ENCODE measurements around the gene CYP21A2. TPM values are rescaled to one million over a fixed set of nuclear protein-coding genes. Genes with fewer than 3 reads are reported as not detected.
A peak's percentile ranks its signal among the peaks of the same experiment; 100 is the strongest.
"Not testable (repeated sequence)": the region's sequence is repeated elsewhere in the genome, so short reads cannot be mapped to it uniquely, and the experiment has no call there.

CYP21A2 gene
- total and polyA plus RNA-seq, 2 experiments from 2014 or later, result 0.62 to 1.0 TPM

DNA sequence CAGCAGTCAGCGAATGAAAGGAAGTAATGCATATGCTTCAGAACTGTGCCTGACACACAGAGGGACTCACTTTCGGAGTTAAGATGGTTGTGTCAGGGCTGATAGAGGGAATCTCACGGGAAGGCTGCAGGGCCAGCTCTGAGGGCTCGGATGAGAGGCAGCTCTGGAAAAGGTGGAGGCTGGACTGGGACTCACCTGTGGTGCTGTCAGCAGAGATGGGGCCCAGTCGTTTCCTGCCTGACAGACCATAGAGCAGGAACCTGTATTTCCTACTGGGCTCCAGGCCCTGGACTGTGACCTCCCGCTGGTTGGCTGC is 9.3 kb downstream of the CYP21A2 start:
- Histone ChIP-seq H3K9me3 (ENCODE audit: low read depth) (no peaks in the 10 kb centered on the region), H3K27ac (no peak overlapping the region), H3K4me3 (no peak overlapping the region), H3K4me1 (ENCODE audit: low read depth) (no peaks in the 10 kb centered on the region), H3K36me3 (no peaks in the 10 kb centered on the region), H3K27me3 (no peaks in the 10 kb centered on the region)
- no peak for DNase-seq (ENCODE audit: low read depth in 1 of 2, low spot score in 1 of 2)
- TF ChIP-seq, protein P1, sequence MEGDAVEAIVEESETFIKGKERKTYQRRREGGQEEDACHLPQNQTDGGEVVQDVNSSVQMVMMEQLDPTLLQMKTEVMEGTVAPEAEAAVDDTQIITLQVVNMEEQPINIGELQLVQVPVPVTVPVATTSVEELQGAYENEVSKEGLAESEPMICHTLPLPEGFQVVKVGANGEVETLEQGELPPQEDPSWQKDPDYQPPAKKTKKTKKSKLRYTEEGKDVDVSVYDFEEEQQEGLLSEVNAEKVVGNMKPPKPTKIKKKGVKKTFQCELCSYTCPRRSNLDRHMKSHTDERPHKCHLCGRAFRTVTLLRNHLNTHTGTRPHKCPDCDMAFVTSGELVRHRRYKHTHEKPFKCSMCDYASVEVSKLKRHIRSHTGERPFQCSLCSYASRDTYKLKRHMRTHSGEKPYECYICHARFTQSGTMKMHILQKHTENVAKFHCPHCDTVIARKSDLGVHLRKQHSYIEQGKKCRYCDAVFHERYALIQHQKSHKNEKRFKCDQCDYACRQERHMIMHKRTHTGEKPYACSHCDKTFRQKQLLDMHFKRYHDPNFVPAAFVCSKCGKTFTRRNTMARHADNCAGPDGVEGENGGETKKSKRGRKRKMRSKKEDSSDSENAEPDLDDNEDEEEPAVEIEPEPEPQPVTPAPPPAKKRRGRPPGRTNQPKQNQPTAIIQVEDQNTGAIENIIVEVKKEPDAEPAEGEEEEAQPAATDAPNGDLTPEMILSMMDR (IDR thresholded peaks at IDR 0.05; ENCODE audit: low read depth, low read length), result no peak

DNA sequence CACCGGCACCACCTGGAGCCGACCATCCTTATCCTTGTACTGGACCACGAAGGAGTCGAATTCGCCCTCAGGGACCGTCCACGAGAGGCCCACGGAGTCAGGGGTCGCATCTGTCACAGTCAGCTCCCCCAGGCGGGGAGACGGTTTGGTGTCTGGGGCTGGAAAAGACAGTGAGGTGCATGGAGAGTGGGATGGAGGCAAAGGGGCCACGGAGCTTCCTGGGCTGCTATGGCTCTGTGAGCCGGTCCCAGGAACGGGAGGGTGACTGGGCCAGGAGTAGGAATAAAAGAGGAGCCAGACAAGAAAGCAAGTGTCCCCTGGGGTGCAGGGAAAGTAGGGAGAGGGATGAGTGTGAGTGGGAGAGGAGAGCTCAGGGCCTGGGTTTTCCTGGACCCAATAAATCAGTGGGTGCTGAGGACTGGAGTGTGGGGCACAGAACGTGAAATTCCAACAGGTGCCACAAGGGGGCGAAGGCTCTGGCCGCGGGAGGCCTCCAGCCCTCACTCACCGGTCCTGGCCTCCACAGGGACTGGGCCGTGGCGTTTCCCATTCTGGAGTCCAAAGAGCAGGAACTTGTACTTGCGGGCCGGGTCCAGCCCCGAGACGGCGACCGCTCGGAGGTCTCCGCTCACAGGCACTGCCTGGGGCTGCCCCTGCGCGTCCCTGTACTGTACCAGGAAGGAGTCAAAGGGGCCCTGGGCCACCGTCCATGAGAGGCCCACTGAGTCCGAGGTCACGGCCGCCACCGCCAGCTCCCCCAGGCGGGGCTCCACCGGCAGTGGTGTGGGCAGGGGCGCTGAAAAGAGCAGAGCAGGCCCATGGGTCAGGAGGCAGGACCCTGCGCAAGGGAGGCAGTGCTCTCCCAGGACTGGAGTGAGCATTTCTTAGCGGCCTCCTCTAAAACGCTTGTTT is 9.9 kb downstream of the CYP21A2 start:
- TF ChIP-seq, protein P1 (IDR thresholded peaks at IDR 0.05; ENCODE audit: low read depth, low read length), result peak; percentile 76
- DNase-seq (ENCODE audit: low read depth in 1 of 2, low spot score in 1 of 2), result peak; percentile 71 to 73
- Histone ChIP-seq H3K4me3 (no peak overlapping the region), H3K4me1 (ENCODE audit: low read depth) (no peaks in the 10 kb centered on the region), H3K9me3 (ENCODE audit: low read depth) (no peaks in the 10 kb centered on the region), H3K27ac (no peak overlapping the region), H3K27me3 (no peaks in the 10 kb centered on the region), H3K36me3 (no peaks in the 10 kb centered on the region)

DNA sequence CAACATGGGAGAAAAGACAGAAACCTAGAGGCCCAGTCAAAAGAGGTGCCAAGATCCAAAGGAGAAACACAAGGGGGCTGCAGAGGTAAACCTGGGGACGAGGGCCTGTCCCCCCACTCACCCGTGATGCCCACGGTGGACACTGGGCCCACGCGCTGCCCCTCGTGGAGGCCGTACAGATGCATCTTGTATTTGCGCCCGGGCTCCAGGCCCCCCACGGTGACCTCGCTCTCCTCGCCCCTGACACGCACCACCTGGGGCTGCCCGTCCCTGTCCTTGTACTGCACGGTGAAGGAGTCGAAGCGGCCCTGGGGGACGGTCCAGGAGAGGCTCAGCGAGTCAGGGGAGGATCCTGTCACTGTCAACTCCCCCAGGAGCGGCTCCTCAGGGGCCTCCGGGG is 10.9 kb downstream of the CYP21A2 start:
- DNase-seq (ENCODE audit: low read depth in 1 of 2, low spot score in 1 of 2), result not testable (repeated sequence)

DNA sequence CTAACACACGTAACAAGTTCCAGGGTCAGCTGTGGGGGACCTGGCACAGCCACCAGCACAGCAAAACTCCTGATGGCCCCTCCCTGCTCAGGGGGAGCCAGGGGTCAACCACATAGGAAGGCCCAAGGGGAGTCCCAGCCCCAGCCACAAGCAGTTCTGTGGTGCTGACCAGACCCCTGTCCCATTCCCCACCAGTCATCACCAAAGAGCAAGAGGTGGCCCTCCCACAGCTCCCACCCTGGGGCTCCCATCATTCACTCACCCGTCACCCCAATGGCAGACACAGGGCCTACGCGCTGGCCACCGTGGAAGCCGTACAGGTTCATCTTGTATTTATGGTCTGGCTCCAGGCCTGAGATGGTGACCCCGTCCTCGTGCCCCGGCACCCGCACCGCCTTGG is 11.5 kb downstream of the CYP21A2 start:
- H3K27me3 ChIP-seq; H3K4me3 ChIP-seq; H3K9me3 ChIP-seq (ENCODE audit: low read depth); H3K4me1 ChIP-seq (ENCODE audit: low read depth); H3K36me3 ChIP-seq; H3K27ac ChIP-seq; DNase-seq (ENCODE audit: low read depth in 1 of 2, low spot score in 1 of 2): not testable (repeated sequence)

More for the DNA sequence above, 10.9 kb downstream of the CYP21A2 start:
- H3K4me3 ChIP-seq; H3K27ac ChIP-seq; H3K4me1 ChIP-seq (ENCODE audit: low read depth); H3K36me3 ChIP-seq; H3K9me3 ChIP-seq (ENCODE audit: low read depth); H3K27me3 ChIP-seq: not testable (repeated sequence)

DNA sequence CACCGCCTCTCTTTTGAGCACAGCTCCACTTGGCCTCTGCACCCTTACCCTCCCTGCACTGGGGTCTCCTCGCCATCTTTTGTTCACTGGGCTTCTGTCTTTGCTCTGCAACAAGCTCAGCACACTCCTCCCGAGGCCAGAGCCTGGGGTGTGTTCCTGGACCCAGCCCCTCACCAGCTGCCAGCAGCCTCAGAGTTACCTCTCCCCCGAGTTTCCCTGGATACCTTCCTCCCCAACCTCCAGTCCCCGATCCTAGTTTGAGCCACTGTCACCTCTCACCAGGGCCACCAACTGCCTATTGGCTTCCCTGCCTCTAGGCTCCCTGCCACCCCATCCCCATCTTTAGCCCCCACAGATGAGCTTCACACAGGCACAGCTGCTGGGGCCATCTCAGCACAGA is 12.3 kb downstream of the CYP21A2 start:
- no peaks in the 10 kb centered on the region for H3K9me3 ChIP-seq (ENCODE audit: low read depth)
- no peak overlapping the region for H3K4me3 ChIP-seq
- H3K36me3 ChIP-seq, result no peaks in the 10 kb centered on the region
- DNase-seq (ENCODE audit: low read depth in 1 of 2, low spot score in 1 of 2), result no peak
- H3K27ac ChIP-seq, result no peak overlapping the region
- TF ChIP-seq, protein P1 (IDR thresholded peaks at IDR 0.05; ENCODE audit: low read depth, low read length), result no peak
- no peaks in the 10 kb centered on the region for H3K27me3 ChIP-seq
- H3K4me1 ChIP-seq (ENCODE audit: low read depth), result no peaks in the 10 kb centered on the region

DNA sequence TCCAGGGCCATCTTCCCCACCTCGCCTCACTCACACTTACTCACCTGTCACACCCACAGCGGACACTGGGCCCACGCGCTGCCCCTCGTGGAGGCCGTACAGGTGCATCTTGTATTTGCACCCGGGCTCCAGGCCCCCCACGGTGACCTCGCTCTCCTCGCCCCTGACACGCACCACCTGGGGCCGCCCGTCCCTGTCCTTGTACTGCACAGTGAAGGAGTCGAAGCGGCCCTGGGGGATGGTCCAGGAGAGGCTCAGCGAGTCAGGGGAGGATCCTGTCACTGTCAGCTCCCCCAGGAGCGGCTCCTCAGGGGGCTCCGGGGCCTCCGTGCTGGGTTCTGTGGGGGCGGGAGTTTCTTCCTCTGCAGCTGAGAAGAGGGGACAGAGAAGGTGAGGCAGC is 14.4 kb downstream of the CYP21A2 start:
- not testable (repeated sequence) for H3K9me3 ChIP-seq (ENCODE audit: low read depth); H3K27me3 ChIP-seq; DNase-seq (ENCODE audit: low read depth in 1 of 2, low spot score in 1 of 2); H3K4me3 ChIP-seq; H3K27ac ChIP-seq; H3K36me3 ChIP-seq; H3K4me1 ChIP-seq (ENCODE audit: low read depth)

DNA sequence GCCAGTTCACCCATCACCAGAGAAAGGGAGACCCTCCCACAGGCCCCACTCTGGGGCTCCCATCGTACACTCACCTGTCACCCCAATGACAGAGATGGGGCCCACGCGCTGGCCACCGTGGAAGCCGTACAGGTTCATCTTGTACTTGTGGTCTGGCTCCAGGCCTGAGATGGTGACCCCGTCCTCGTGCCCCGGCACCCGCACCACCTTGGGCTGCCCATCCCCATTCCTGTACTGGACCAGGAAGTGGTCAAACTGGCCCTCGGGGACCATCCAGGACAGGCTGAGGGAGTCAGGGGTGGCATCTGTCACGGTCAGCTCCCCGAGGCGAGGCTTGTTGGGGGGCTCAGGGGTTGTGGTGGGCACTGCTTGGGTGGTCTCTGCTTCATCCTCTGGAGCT is 15.1 kb downstream of the CYP21A2 start:
- H3K9me3 ChIP-seq (ENCODE audit: low read depth); H3K27me3 ChIP-seq; H3K27ac ChIP-seq; DNase-seq (ENCODE audit: low read depth in 1 of 2, low spot score in 1 of 2); H3K4me3 ChIP-seq; H3K36me3 ChIP-seq; H3K4me1 ChIP-seq (ENCODE audit: low read depth): not testable (repeated sequence)

DNA sequence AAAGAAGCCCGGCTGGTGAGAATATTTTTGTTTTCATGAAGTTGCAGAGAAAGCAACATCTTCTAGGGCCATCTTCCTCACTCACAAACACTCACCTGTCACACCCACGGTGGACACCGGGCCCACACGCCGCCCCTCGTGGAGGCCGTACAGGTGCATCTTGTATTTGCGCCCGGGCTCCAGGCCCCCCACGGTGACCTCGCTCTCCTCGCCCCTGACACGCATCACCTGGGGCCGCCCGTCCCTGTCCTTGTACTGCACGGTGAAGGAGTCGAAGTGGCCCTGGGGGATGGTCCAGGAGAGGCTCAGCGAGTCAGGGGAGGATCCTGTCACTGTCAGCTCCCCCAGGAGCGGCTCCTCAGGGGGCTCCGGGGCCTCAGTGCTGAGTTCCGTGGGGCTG is 17.5 kb downstream of the CYP21A2 start:
- not testable (repeated sequence) for H3K27ac ChIP-seq; H3K27me3 ChIP-seq; H3K4me3 ChIP-seq; H3K4me1 ChIP-seq (ENCODE audit: low read depth); DNase-seq (ENCODE audit: low read depth in 1 of 2, low spot score in 1 of 2); H3K36me3 ChIP-seq; H3K9me3 ChIP-seq (ENCODE audit: low read depth)

Data from cardiac muscle cell (in vitro differentiated cells and primary cell).